ENCODE results near the gene GLE1. TPM values are rescaled to one million over a fixed set of nuclear protein-coding genes. Genes with fewer than 3 reads are reported as not detected.

Gene GLE1
- total RNA-seq, 1 experiment from 2014 or later = 19.0 TPM

- TF ChIP-seq, protein P1, sequence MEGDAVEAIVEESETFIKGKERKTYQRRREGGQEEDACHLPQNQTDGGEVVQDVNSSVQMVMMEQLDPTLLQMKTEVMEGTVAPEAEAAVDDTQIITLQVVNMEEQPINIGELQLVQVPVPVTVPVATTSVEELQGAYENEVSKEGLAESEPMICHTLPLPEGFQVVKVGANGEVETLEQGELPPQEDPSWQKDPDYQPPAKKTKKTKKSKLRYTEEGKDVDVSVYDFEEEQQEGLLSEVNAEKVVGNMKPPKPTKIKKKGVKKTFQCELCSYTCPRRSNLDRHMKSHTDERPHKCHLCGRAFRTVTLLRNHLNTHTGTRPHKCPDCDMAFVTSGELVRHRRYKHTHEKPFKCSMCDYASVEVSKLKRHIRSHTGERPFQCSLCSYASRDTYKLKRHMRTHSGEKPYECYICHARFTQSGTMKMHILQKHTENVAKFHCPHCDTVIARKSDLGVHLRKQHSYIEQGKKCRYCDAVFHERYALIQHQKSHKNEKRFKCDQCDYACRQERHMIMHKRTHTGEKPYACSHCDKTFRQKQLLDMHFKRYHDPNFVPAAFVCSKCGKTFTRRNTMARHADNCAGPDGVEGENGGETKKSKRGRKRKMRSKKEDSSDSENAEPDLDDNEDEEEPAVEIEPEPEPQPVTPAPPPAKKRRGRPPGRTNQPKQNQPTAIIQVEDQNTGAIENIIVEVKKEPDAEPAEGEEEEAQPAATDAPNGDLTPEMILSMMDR (conservative IDR thresholded peaks at IDR 0.05) = no peak
- Histone ChIP-seq H2AK5ac (ENCODE audit: insufficient read length, low read length) (no peak overlapping the region), H2BK120ac (ENCODE audit: low read depth, low read length, poor library complexity, severe bottlenecking) (no peak overlapping the region), H3K56ac (ENCODE audit: insufficient read length, low read depth, low read length) (no peak overlapping the region), H4K5ac (ENCODE audit: insufficient read length, low read depth, low read length) (no peak overlapping the region), H2BK5ac (ENCODE audit: insufficient read length, low read length) (no peak overlapping the region), H3K79me2 (ENCODE audit: insufficient read depth, low read length) (no peaks in the 10 kb centered on the region), H4K91ac (ENCODE audit: insufficient read length, low read depth, low read length) (no peak overlapping the region), H3K14ac (ENCODE audit: insufficient read depth, low read length) (no peak overlapping the region), H3T11ph (ENCODE audit: low read length) (no peak overlapping the region), H3K4me2 (ENCODE audit: insufficient read depth, insufficient read length, low read length) (no peak overlapping the region), H2BK20ac (ENCODE audit: low read depth, low read length, poor library complexity, severe bottlenecking) (no peak overlapping the region), H4K20me1 (ENCODE audit: control insufficient read depth, insufficient read depth, insufficient read length) (no peaks in the 10 kb centered on the region), H4K8ac (replicated peaks; ENCODE audit: insufficient read length, low read depth, low read length) (no peak overlapping the region), H2BK12ac (ENCODE audit: insufficient read length, low read depth, low read length) (no peak overlapping the region), H3K27me3 (ENCODE audit: insufficient read depth, low read length) (no peaks in the 10 kb centered on the region), H3K18ac (ENCODE audit: insufficient read length, low read depth, low read length) (no peak overlapping the region), H3K23me2 (ENCODE audit: insufficient read length, low read depth, low read length, poor library complexity, severe bottlenecking) (no peaks in the 10 kb centered on the region), H3K4ac (ENCODE audit: low read depth, low read length) (no peak overlapping the region), H3K9ac (ENCODE audit: extremely low read depth, insufficient read length, low read length) (no peak overlapping the region), H3K23ac (ENCODE audit: insufficient read length, low read depth, low read length) (no peak overlapping the region), H3K79me1 (ENCODE audit: insufficient read depth, low read depth, low read length, poor library complexity, severe bottlenecking) (no peaks in the 10 kb centered on the region), H3K27ac (ENCODE audit: insufficient read length, low read depth, low read length) (no peak overlapping the region), H2BK15ac (ENCODE audit: low read depth, low read length) (no peak overlapping the region), H2AFZ (ENCODE audit: low read length) (no peak overlapping the region), H3K4me1 (ENCODE audit: insufficient read depth, low read length) (no peaks in the 10 kb centered on the region), H3K9me3 (ENCODE audit: control insufficient read depth, low read depth, low read length) (no peaks in the 10 kb centered on the region)
- Mint-ChIP-seq H3K27ac (no peak overlapping the region; a peak in 1 of 7 replicates), H3K27me3 (ENCODE audit: low read depth) (no peaks in the 10 kb centered on the region), H3K9me3 (peaks cover 4 to 7% of the 10 kb centered on the region in 2 experiments; a peak in 3 of 5 replicates), H3K4me3 (no peak overlapping the region), H3K36me3 (ENCODE audit: insufficient read depth in 1 of 3, low read depth in 3 of 3) (peaks cover 23 to 47% (median 35%) of the 10 kb centered on the region in 3 experiments), H3K4me1 (peaks cover 0 to 3% of the 10 kb centered on the region in 2 experiments; a peak in 2 of 4 replicates)
- WGBS (ENCODE audit: extremely low coverage, insufficient read length, low lambda C conversion rate) = no CpG with 5 or more reads among the region's 6 CpGs
- no peak for DNase-seq
Measured at GRCh38 chr9:128521956-128522355, 17.4 kb downstream of the GLE1 start.

All from H9 (cell line).